Measurements from ENCODE around the gene SAPCD1. TPM values are rescaled to one million over a fixed set of nuclear protein-coding genes. Genes with fewer than 3 reads are reported as not detected.

Gene SAPCD1
- total RNA-seq, 1 experiment from 2014 or later, result 13.7 TPM

GRCh38 chr6:31795616-31796298 is 33.3 kb downstream of the SAPCD1 start, which contains the start of gene VARS1 (continued):
- TF ChIP-seq HMGXB4 (CRISPR knock-in tag; IDR thresholded peaks at IDR 0.05) (peak; percentile 95), JAZF1 (CRISPR knock-in tag; IDR thresholded peaks at IDR 0.05) (no peak), EMX1 (CRISPR knock-in tag; IDR thresholded peaks at IDR 0.05) (peak; percentile 77), PREB (CRISPR knock-in tag; IDR thresholded peaks at IDR 0.05; ENCODE audit: borderline replicate concordance) (no peak), ZBTB21 (CRISPR knock-in tag; IDR thresholded peaks at IDR 0.05; ENCODE audit: borderline replicate concordance) (no peak), ATF2 (CRISPR knock-in tag; IDR thresholded peaks at IDR 0.05; ENCODE audit: borderline replicate concordance, low read depth) (no peak), MYBL2 (CRISPR knock-in tag; IDR thresholded peaks at IDR 0.05) (no peak), RELA (CRISPR knock-in tag; IDR thresholded peaks at IDR 0.05; ENCODE audit: borderline replicate concordance) (no peak), MXD4 (CRISPR knock-in tag; IDR thresholded peaks at IDR 0.05; ENCODE audit: borderline replicate concordance) (no peak), E2F4 (CRISPR knock-in tag; IDR thresholded peaks at IDR 0.05; ENCODE audit: borderline replicate concordance, low read depth) (no peak), JUN (CRISPR knock-in tag; IDR thresholded peaks at IDR 0.05) (no peak), TCF7 (CRISPR knock-in tag; IDR thresholded peaks at IDR 0.05; ENCODE audit: low read depth) (no peak), IRF2 (CRISPR knock-in tag; IDR thresholded peaks at IDR 0.05; ENCODE audit: borderline replicate concordance, low read depth) (no peak), NFYB (CRISPR knock-in tag; conservative IDR thresholded peaks at IDR 0.05; ENCODE audit: low read depth) (no peak), SOX15 (CRISPR knock-in tag; IDR thresholded peaks at IDR 0.05) (no peak), ZNF281 (CRISPR knock-in tag; IDR thresholded peaks at IDR 0.05) (no peak), NR1H2 (CRISPR knock-in tag; IDR thresholded peaks at IDR 0.05) (no peak), AR (CRISPR knock-in tag; IDR thresholded peaks at IDR 0.05) (no peak), ZNF396 (CRISPR knock-in tag; IDR thresholded peaks at IDR 0.05; ENCODE audit: borderline replicate concordance) (no peak)
- TF ChIP-seq, protein P1, sequence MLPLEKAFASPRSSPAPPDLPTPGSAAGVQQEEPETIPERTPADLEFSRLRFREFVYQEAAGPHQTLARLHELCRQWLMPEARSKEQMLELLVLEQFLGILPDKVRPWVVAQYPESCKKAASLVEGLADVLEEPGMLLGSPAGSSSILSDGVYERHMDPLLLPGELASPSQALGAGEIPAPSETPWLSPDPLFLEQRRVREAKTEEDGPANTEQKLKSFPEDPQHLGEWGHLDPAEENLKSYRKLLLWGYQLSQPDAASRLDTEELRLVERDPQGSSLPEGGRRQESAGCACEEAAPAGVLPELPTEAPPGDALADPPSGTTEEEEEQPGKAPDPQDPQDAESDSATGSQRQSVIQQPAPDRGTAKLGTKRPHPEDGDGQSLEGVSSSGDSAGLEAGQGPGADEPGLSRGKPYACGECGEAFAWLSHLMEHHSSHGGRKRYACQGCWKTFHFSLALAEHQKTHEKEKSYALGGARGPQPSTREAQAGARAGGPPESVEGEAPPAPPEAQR (CRISPR knock-in tag; IDR thresholded peaks at IDR 0.05), result no peak
- TF ChIP-seq, protein P2, sequence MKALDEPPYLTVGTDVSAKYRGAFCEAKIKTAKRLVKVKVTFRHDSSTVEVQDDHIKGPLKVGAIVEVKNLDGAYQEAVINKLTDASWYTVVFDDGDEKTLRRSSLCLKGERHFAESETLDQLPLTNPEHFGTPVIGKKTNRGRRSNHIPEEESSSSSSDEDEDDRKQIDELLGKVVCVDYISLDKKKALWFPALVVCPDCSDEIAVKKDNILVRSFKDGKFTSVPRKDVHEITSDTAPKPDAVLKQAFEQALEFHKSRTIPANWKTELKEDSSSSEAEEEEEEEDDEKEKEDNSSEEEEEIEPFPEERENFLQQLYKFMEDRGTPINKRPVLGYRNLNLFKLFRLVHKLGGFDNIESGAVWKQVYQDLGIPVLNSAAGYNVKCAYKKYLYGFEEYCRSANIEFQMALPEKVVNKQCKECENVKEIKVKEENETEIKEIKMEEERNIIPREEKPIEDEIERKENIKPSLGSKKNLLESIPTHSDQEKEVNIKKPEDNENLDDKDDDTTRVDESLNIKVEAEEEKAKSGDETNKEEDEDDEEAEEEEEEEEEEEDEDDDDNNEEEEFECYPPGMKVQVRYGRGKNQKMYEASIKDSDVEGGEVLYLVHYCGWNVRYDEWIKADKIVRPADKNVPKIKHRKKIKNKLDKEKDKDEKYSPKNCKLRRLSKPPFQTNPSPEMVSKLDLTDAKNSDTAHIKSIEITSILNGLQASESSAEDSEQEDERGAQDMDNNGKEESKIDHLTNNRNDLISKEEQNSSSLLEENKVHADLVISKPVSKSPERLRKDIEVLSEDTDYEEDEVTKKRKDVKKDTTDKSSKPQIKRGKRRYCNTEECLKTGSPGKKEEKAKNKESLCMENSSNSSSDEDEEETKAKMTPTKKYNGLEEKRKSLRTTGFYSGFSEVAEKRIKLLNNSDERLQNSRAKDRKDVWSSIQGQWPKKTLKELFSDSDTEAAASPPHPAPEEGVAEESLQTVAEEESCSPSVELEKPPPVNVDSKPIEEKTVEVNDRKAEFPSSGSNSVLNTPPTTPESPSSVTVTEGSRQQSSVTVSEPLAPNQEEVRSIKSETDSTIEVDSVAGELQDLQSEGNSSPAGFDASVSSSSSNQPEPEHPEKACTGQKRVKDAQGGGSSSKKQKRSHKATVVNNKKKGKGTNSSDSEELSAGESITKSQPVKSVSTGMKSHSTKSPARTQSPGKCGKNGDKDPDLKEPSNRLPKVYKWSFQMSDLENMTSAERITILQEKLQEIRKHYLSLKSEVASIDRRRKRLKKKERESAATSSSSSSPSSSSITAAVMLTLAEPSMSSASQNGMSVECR (CRISPR knock-in tag; IDR thresholded peaks at IDR 0.05; ENCODE audit: borderline replicate concordance), result no peak
